EH (cell line): Measurements from ENCODE around the gene MYO16.
A peak's percentile ranks its signal among the peaks of the same experiment; 100 is the strongest.

Experiments
- DNase-seq: peaks from one replicate; pipeline ENCODE4 v3.0.0-alpha.2; 2015; ENCODE audit warnings: low read depth

MYO16 gene

DNA sequence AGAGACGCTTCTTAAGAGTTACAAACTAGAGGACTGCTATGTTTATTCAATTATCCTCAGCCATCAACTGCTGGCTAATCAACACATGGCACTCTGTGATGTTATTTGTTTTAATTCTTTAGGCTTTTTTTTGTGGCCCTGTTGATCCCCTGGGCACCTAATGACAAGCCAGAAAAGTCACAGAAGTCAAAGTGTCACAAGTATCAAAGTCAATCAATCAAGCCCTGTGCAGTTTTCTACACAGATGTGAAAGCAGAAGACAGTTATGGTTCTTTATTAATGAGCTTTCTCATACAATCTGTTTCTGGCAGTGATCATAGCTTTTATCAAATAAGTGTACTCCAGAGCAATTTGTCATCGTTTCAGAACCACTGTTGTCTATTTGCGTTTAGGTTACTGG lies 34.3 kb downstream of the MYO16 start:
- no peak for DNase-seq

- no peak for DNase-seq
Measured at GRCh38 chr13:108667205-108667604, 37.8 kb downstream of the MYO16 start.

DNA sequence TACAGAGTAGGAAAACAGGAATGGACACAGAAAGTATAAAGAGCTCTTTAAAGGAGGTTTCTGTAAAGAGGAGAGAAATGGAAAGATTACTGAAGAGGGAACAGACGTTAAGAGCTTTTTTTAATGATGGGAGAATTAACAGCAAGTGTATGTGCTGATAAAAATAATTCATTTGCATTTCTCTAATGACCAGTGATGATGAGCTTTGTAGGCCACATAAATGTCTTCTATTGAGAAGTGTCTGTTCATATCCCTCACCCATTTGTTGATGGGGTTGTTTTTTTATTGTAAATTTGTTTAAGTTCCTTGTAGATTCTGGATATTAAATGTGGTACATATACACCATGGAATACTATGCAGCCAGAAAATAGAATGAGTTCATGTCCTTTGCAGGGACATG lies 40.0 kb downstream of the MYO16 start:
- no peak for DNase-seq

DNA sequence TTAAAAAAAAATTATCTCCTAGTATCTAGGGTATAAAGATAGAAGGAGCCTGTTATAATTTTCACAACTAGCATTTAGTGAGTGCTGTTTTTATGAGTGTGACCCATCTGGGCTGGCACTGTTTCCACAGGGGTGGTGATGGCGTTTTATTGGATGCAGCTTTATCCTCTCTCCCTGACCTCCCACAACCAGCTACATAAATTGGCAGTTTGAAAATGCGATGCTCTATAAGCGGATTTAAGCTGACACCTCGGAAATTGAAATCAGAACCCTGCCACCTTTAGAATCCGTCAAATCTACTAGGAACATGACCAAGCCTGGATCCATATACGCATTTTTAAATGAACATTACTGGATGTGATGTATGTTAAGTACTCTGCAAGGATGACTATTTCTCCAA lies 44.9 kb downstream of the MYO16 start:
- DNase-seq, result no peak

- DNase-seq, result no peak
Measured at GRCh38 chr13:108674771-108675170, 45.4 kb downstream of the MYO16 start.

GRCh38 chr13:108676620-108677019 lies 47.2 kb downstream of the MYO16 start:
- DNase-seq, result no peak

GRCh38 chr13:108677806-108678205 lies 48.4 kb downstream of the MYO16 start:
- DNase-seq, result no peak

DNA sequence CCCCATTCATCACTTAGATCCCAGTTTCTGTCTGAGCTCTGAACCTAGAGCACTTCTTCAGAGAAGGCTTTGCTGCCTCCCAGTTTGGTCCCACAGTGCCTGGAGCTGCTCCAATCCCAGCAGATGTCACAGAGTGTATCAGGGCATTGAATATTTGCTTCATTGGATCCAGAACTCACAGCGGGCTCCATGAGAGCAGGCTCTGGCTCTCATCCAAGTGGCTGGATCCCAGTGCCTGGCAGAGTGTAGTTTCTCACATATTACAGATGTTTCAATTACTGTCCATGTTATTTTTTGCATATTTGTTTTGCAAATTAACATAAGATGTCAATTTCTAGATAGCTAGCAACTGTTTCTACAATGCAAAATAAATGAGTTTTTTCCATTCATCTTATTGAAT lies 50.6 kb downstream of the MYO16 start:
- DNase-seq, result no peak

DNA sequence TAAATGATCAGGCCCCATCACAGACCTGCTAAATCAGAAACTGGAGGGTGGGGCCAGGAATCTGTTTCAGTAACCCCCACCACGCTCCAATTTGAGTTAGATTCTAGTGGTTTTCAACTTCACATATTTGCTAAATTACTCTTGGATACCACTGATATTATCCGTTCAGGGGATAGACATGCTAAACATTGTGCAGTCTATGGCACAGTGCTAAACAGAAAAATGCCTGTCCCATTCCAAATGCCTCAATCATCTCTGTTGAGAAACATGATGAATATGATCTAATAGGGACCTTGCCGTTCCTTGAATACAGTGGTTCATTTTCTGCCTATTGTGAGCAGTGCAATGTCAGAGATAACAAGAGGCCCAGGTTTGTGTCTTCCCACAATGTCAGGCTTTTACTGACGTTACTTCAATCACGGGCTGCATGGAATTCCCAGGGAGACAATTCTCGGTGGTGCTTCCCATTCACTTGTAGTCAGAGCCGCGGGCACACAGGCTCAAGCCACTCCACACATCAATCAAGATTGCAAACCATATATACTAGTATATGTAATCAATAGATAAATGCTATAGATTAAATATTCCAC lies 52.7 kb downstream of the MYO16 start:
- DNase-seq, result no peak

DNA sequence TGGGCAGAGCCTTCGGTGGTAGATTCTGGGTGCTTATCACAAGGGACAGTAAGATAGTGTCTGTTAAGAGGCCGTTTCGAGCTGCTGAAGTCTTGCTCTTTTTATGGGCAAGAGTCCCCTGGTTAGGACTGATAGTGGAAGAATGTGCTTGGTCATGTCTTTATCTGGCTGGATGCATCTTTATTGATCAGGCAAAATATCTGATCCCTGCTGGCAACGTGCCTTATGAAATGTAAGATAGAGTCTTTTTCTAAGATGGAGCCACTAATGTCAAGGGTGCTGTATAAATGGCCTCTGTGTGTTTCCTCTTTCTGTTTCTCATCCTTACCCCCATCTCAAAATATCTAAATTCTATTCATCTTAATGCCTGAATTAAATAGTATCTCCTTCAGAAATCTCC lies 53.3 kb downstream of the MYO16 start:
- DNase-seq, result no peak

DNA sequence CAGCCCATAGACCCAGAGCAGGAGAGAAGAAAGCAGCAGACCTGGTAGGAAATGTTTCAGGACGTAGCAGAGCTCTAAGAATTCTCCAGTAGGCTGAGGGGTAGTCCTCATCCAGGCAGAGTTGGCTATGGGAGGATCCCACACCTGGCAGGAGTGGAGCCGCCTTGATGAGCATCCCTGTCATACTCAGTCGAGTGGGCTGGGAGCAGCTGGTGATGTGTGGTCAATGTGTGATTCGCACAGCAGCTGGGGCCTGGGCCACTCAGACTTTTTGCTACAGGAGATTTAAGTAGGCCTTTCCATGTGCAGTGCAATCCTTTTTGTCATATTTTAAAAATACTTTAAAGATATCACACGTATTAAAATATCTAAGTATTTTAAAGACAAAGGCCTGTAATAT lies 56.6 kb downstream of the MYO16 start:
- no peak for DNase-seq

- DNase-seq, result no peak
Measured at GRCh38 chr13:108690726-108691125, 61.3 kb downstream of the MYO16 start.

DNA sequence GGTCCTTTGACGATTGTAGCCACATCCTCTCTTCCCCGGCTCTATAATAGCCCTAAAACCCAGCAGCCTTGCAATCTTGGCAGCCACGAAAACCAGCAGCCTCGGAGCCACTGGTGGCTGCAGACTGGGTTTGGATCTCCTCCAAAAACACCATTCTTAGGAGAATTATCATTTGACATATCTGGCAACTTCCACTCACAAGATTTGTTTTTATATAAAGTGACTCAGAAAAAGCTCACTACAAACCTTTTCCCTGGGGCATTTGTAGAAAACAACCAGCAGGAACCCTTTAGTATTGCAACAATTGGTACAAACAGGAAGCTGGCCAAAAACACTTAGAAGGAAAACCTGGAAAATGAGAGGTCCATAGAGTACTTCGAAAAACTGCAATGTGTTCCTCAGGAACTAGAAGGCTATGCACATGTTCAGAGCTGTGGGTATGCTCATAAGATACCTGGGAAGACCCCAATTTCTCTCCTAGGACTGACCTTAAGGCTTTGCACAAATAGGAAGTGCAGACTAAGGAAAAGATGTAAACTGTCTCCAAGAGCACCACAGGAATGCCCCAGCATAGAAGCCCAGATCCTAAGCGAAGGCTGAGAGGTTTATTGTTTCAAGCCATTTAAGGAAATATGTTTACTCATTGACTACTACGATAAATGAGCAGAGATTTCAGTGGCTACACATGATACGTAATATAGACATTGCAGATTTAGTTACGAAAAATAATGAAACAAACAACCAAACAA lies 71.2 kb downstream of the MYO16 start:
- DNase-seq, result peak; percentile 1

DNA sequence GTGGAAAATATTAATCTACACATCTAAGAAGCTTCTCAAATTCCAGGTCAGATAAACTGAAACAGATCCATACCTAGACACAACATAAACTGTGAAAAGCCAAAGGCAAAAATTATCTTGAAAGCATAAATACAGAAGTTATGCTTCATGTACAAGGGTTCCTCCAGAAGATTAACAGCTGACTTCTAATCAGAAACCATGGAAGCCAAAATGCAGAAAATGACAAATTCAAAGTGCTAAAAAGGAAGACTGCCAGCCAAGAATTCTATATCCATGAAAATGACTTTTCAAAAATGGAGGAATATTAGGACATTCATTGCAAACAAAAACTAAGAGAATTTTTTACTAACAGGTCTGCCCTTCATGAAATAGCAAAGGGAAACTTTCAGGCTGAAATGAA lies 72.8 kb downstream of the MYO16 start:
- DNase-seq, result no peak

DNA sequence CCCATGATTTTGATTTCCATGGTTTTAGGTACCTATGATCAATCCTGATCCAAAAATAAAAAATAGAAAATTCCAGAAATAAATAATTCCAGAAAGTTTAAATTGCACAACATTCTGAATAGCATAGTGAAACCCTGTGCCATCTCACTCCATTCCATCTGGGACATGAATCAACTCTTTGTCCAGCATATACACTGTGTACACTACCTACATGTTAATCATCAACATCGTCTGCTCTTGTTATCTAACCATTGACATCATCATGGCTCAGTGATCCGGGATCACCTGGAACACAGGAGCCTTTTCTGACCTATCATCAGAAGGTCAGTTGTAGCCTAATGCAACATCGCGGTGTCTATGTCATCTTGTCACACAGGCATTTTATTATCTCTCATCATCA lies 75.6 kb downstream of the MYO16 start:
- DNase-seq, result no peak

DNA sequence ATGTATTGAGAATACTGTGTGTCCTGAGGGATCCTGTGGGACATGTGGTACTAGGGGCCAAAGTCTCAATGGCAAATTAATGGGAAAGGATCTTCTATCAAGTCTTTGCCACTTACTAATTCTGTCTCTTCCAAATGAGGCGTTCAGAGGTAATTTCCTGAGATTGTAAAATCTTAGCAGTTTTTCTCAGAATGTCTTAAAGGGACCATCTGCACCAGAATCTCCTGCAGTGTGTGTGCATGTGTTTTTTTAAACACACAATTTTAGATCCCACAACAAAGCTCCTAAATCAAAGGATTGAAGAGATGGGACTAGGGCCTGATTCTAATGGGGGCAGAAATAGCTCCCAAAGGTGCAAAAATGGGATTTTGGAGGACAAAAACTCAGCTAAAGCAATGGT lies 78.2 kb downstream of the MYO16 start:
- no peak for DNase-seq

DNA sequence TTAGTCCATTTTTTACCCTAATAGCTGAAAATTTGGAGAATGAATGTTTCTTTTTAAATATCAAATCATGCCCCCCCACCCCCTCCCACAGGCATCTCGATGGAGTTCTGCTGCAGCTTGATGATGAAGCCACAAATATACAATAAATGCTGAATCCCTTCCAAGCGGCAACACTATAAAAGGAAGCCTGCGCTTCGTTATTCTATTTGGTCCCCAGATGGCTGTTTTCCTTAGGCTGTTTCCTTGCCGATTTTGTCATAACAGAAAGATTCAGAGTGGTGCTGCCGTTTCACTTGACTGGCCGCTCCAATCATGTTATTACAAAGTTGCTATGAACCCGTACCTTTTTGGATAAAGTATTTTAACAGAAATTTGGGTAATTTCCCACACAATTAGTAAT lies 79.5 kb downstream of the MYO16 start:
- DNase-seq, result no peak

DNA sequence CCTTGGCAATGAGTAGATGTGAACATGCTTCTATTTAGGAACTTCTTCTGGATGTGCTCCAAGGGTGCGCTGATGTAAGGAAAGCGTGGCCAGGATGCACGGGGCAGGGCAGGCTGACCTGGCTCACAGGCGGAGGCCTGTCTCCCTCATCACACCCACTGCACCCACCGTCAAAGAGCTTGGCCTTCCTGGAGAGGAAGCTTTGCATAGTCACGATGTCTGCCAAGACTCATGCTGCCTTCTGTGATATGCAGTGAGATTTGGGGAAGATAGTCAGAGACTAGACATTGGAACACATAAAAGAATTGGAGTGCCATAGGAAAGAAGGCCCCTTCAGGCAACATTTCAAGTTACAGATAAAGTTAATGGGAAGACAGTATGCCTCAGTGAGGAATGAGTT lies 82.0 kb downstream of the MYO16 start:
- DNase-seq, result no peak

DNA sequence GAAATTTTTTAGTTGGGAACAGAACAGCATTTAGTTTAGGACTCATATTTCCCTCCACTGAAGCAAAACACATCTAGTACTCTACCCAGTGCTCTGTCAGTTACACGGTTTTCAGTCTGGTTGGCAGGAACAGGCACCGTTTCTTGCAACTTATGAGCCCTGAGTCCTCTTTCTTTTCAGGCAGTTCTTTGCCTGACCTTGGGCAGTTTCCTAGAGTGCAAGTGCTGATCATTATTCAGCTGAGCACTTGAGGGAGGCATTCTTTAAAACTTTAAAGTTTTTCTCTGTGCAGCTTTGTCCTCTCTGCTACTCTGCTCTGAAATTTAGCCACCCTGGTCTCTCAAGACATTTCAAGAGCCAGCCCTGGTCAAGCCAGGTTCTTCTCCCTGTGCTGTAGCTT lies 96.1 kb downstream of the MYO16 start:
- no peak for DNase-seq

GRCh38 chr13:108728370-108728769 lies 99.0 kb downstream of the MYO16 start:
- no peak for DNase-seq

GRCh38 chr13:108733022-108733560 lies 103.7 kb downstream of the MYO16 start:
- no peak for DNase-seq

DNA sequence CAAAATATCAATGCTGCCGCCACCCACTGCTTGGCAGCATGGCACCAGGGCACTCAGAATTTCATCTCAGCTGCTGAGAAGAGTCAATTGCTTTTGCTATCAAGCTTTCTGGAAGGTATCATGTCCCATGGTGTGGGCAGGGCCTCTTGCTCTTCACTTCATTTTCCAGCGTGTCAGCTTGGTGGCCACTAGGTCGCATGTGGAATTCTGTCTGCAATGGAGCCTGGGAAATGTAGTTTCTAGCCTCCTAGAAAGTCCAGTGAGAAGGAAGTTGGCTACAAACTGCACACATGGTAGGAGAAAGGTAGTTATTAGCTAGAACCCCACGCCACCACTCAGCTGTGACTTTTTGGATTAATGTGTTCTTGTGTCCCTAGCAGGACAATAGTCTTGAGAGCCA lies 105.3 kb downstream of the MYO16 start:
- no peak for DNase-seq

DNA sequence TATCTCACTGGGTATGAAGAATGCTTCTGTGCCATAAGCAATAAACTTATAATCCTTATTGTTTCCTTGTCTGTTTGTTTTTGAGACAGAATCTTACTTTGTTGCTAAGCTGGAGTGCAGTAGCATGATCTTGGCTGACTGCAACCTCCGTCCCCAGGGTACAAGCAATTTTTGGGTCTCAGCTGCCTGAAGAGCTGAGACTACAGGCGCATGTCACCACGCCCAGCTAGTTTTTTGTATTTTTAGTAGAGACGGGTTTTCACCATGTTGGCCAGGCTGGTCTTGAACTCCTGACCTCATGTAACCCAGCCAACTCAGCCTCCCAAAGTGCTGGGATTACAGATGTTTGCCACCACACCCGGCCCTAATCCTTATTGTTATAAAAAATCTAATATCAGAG lies 112.5 kb downstream of the MYO16 start:
- no peak for DNase-seq
